ENCODE results near the gene PAPOLA.

DNA sequence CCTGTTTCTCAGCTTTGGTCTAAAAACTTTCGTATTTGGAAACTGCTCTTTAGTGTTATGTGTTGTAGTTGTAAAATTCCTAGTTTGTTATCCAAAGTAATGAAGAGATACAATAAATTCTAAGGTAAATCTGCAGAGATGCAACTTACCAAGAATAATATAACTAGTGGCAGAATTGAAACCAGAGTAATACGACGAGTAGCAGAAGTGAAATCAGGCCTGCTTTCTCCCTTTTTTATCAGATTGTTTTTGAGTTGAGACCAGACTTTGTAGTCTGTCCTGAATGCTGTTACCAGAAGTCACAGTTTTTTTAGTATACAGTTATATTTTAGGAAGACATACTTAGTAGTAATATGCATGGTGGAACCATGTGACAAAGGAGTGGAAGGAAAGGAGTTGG lies 12.5 kb downstream of the PAPOLA start:
- TF ChIP-seq, protein P1, sequence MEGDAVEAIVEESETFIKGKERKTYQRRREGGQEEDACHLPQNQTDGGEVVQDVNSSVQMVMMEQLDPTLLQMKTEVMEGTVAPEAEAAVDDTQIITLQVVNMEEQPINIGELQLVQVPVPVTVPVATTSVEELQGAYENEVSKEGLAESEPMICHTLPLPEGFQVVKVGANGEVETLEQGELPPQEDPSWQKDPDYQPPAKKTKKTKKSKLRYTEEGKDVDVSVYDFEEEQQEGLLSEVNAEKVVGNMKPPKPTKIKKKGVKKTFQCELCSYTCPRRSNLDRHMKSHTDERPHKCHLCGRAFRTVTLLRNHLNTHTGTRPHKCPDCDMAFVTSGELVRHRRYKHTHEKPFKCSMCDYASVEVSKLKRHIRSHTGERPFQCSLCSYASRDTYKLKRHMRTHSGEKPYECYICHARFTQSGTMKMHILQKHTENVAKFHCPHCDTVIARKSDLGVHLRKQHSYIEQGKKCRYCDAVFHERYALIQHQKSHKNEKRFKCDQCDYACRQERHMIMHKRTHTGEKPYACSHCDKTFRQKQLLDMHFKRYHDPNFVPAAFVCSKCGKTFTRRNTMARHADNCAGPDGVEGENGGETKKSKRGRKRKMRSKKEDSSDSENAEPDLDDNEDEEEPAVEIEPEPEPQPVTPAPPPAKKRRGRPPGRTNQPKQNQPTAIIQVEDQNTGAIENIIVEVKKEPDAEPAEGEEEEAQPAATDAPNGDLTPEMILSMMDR (conservative IDR thresholded peaks at IDR 0.05) = no peak
- TF ChIP-seq ZFX (IDR thresholded peaks at IDR 0.05) = no peak

All from C4-2B (cell line).